ENCODE data around the gene NFAT5.

DNA sequence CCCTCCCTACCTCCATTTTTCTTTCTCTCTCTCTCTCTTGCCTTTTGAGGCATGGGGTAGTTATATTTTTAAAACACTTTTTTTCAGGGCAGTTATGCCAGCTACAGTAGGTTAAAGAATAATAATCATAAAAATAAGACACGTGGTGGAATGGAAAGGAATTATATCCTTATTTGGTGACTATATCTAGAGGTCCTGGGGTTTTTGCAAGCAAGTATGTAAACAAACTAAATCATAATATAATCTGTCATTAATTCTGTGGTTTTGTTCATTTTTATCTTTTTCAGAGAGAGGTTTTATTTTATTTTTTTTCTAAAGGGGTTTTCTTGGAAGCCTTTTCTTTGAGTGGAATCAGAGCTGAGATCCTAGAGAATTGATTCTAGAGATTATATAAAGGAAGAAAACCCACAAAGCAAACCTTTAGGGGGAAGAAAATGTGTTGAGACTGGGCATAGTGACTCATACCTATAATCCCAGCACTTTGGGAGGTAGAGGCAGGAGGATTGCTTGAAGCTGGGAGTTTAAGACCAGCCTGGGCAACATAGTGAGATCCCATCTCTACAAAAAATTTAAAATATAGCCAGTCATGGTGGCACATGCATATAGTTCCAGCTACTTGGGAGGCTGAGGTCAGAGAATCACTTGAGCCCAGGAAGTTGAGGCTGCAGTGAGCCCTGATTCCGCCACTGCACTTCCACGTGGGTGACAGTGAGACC, 107.4 kb downstream of the NFAT5 start:
- TF ChIP-seq, protein P1, sequence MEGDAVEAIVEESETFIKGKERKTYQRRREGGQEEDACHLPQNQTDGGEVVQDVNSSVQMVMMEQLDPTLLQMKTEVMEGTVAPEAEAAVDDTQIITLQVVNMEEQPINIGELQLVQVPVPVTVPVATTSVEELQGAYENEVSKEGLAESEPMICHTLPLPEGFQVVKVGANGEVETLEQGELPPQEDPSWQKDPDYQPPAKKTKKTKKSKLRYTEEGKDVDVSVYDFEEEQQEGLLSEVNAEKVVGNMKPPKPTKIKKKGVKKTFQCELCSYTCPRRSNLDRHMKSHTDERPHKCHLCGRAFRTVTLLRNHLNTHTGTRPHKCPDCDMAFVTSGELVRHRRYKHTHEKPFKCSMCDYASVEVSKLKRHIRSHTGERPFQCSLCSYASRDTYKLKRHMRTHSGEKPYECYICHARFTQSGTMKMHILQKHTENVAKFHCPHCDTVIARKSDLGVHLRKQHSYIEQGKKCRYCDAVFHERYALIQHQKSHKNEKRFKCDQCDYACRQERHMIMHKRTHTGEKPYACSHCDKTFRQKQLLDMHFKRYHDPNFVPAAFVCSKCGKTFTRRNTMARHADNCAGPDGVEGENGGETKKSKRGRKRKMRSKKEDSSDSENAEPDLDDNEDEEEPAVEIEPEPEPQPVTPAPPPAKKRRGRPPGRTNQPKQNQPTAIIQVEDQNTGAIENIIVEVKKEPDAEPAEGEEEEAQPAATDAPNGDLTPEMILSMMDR (IDR thresholded peaks at IDR 0.05) = no peak
- no peak for TF ChIP-seq POLR2A (IDR thresholded peaks at IDR 0.05)
